Panc1 (cell line): ENCODE data around the gene LPCAT4.

Experiments
- POLR2AphosphoS5 ChIP-seq: IDR thresholded peaks from 2 replicates; pipeline ENCODE4 v1.6.1; 2012; ENCODE audit warnings: mild to moderate bottlenecking, low read depth, low read length, moderate library complexity
- SIN3A ChIP-seq: IDR thresholded peaks from 2 replicates; pipeline ENCODE4 v1.6.1; 2012; ENCODE audit warnings: low read depth, mild to moderate bottlenecking, low read length, moderate library complexity, borderline replicate concordance; ENCODE audit not compliant: insufficient read depth
- TCF7L2 ChIP-seq: IDR thresholded peaks from 2 replicates; pipeline ENCODE4 v1.6.1; 2011; ENCODE audit warnings: mild to moderate bottlenecking, low read depth, low read length, inconsistent platforms
- TF ChIP-seq, protein P1 (sequence below): fragments of 450-650 bp; IDR thresholded peaks from 2 replicates; pipeline ENCODE4 v1.5.1; 2017; ENCODE audit warnings: mild to moderate bottlenecking
- TF ChIP-seq, protein P2 (sequence below), 2 experiments: IDR thresholded peaks; 2 replicates each; pipeline ENCODE4 v1.6.1; 2011 to 2012; ENCODE audit warnings: low read depth in 2 of 2, control low read depth in 1 of 2, low read length in 1 of 2, mild to moderate bottlenecking in 1 of 2, moderate library complexity in 1 of 2; ENCODE audit not compliant: insufficient read depth in 1 of 2

DNA sequence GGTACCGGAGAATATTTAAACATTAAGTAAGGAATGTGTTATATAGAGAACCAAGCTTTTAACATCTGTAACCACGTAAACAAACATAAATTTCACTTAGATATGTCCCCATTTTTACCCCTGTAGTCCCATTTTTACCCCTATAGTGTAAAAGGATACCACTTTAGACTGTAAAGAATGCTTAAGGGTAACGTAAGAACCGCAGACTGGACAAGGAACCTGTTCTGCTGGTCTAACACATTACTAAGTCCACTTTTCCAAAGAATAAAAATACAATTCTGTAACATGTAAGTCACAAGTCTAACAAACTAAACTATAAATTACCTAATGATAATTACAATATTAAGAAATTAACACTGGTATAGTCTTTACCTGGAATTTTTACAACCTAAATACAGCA, 32.3 kb downstream of the LPCAT4 start:
- TF ChIP-seq TCF7L2 (no peak), POLR2AphosphoS5 (no peak), SIN3A (no peak)
- TF ChIP-seq, protein P1, sequence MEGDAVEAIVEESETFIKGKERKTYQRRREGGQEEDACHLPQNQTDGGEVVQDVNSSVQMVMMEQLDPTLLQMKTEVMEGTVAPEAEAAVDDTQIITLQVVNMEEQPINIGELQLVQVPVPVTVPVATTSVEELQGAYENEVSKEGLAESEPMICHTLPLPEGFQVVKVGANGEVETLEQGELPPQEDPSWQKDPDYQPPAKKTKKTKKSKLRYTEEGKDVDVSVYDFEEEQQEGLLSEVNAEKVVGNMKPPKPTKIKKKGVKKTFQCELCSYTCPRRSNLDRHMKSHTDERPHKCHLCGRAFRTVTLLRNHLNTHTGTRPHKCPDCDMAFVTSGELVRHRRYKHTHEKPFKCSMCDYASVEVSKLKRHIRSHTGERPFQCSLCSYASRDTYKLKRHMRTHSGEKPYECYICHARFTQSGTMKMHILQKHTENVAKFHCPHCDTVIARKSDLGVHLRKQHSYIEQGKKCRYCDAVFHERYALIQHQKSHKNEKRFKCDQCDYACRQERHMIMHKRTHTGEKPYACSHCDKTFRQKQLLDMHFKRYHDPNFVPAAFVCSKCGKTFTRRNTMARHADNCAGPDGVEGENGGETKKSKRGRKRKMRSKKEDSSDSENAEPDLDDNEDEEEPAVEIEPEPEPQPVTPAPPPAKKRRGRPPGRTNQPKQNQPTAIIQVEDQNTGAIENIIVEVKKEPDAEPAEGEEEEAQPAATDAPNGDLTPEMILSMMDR, result no peak
- TF ChIP-seq, protein P2, sequence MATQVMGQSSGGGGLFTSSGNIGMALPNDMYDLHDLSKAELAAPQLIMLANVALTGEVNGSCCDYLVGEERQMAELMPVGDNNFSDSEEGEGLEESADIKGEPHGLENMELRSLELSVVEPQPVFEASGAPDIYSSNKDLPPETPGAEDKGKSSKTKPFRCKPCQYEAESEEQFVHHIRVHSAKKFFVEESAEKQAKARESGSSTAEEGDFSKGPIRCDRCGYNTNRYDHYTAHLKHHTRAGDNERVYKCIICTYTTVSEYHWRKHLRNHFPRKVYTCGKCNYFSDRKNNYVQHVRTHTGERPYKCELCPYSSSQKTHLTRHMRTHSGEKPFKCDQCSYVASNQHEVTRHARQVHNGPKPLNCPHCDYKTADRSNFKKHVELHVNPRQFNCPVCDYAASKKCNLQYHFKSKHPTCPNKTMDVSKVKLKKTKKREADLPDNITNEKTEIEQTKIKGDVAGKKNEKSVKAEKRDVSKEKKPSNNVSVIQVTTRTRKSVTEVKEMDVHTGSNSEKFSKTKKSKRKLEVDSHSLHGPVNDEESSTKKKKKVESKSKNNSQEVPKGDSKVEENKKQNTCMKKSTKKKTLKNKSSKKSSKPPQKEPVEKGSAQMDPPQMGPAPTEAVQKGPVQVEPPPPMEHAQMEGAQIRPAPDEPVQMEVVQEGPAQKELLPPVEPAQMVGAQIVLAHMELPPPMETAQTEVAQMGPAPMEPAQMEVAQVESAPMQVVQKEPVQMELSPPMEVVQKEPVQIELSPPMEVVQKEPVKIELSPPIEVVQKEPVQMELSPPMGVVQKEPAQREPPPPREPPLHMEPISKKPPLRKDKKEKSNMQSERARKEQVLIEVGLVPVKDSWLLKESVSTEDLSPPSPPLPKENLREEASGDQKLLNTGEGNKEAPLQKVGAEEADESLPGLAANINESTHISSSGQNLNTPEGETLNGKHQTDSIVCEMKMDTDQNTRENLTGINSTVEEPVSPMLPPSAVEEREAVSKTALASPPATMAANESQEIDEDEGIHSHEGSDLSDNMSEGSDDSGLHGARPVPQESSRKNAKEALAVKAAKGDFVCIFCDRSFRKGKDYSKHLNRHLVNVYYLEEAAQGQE (IDR thresholded peaks at IDR 0.05; ENCODE audit: insufficient read depth in 1 of 2, low read depth in 2 of 2, low read length in 1 of 2), result no peak
